Activated T-cell treated with anti-CD3 and anti-CD28 coated beads for 4 hours (primary cell): ENCODE measurements around the gene CAMTA1.

Experiments used
- DNase-seq: peaks from one replicate; pipeline ENCODE4 v3.0.0-alpha.2; 2020

Gene CAMTA1

GRCh38 chr1:6858596-6858995, 73.3 kb downstream of the CAMTA1 start:
- no peak for DNase-seq

DNA sequence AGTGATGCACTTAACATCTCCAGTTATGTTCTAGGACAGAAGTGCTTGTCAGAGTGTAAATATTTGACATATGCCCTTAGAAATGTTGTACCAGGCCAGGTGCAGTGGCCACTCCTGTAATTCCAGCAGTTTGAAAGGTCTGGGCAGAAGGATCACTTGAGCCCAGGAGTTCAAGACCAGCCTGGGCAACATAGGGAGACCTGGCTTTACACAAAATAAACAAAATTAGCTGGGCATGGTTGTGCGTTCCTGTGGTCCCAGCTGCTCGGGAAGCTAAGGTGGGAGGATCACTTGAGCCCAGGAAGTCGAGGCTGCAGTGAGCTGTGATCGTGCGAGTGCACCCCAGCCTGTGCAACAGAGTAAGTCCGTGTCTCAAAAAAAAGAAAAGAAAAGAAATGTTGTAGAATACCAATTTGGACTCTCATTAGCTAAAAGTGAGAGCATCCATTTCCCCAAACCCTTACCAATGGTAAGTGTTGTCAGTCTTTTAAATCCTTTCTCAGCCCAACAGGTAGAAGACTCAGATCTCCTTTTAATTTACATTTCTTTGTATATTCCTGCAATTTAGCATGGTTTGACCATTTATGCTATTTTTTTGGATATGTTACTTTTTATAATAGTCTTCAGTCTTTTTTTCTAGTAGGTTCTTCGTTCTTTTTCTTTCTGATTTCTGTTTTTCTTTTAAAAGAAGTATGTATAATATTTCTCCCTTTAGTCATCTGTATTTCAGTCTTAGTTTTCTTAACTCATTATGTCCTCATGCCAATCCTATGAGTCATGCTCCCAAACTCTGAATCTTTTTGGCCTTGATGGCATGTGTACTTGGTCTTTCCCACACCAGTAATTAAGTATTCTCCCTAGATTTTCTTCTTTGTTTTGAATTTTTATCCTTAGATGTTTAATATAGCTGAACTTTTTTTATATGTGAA, 74.4 kb downstream of the CAMTA1 start:
- DNase-seq, result no peak

DNA sequence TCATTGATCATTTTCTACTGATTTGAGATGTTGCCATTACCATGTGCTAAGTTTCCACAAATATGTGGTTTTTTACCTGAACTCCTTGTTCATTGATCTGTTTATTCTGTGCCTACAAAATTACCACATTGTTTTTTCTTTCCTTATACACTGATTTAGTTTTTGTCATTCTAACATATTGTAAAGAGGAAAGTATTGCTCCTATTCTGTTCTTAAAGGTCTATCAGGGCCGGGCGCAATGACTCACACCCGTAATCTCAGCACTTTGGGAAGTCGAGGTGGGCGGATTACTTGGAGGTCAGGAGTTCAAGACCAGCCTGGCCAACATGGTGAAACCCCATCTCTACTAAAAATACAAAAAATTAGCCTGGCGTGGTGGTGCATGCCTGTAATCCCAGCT, 75.1 kb downstream of the CAMTA1 start:
- DNase-seq, result no peak

GRCh38 chr1:6861075-6861724, 75.9 kb downstream of the CAMTA1 start:
- no peak for DNase-seq

DNA sequence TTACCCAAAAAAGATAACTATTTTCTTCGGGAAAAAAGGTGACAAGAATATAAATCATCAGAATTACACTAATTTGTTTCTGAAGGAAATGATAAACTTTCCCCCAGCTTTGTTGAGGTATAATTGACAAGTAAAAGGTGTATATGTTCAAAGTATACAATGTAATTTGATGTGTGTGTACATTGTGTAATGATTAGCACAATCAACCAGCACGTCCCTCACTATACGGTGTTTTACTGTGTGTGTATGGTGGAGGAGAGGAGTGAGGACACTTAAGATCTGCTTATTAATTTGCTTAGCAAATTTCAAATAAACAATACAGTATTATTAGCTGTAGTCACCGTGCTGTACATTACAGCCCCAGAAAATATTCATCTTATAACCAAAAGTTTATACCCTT, 77.7 kb downstream of the CAMTA1 start:
- no peak for DNase-seq

GRCh38 chr1:6864166-6864565, 78.9 kb downstream of the CAMTA1 start:
- DNase-seq, result no peak

DNA sequence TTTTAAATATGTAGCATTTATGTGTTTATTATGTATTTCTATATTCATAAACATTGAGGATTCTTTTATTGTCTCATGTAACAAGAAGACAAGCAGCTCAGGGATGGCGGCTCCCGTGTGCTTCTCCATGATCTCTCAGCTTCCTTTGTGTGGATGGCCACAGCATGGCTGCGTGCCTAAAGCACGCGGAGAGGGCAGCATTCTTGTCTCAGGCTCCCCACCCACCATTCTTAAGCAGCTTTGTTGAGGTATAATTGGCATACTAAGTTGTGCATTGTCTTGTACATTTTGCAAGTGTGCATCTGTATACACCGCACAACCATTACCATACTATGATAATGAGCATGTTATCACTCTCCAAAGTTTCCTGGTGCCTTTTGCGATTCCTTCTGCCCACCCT, 81.6 kb downstream of the CAMTA1 start:
- no peak for DNase-seq

- DNase-seq, result no peak
These were observed 82.1 kb downstream of the CAMTA1 start for GRCh38 chr1:6867321-6867720.

GRCh38 chr1:6867729-6868659, 82.7 kb downstream of the CAMTA1 start:
- no peak for DNase-seq

DNA sequence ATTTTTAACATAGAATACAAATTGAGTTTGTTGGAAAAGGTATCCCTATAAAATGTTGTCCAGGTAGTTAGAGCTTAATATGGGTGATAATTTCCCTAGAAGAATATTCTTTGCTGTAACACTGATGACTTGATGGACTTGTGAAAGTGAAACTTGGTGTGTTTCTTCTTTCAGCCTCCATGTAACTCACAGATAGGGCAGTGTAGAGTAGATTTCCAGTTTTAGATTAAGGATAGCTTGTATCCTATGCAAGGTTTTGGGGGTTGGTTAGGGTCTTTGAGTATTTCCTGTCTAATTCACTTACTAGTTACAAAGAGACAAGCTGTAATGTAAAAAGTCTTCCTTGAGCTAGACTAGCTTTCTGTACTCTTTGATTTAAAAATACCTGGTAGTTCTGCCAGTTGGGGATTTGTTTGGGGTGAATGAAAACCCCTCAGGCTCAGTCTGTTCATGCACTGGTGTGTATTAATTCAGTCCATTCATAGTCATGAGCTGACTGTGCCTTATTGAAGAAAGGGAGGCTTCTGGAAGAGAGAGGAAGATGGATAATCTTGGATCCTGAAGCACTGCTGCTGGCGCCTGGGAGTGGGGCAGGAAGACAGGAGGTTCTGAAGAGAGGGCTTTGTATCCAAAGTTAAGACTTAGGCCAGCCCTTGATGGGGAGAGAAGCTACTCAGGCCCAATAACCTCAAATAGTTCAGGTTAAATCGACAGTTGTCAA, 83.6 kb downstream of the CAMTA1 start:
- no peak for DNase-seq

GRCh38 chr1:6869545-6869944, 84.3 kb downstream of the CAMTA1 start:
- no peak for DNase-seq

DNA sequence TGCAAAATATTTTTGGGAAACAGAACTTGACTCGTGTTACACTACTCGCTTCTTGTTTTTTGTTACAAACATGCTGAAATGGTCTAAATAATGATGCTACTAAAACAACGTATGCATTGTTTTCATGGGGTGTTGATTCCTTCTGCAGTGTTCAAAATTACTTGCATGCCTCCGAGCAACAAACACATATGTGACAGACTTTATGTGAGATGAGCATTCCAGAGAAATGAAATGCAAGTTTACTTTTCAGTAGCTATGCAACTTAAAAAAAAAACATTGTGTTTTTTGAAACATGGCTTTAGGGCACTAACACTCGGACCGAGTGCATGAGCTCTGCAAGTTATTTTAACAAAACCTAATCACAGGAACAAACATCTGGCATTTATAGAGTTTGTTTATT, 84.8 kb downstream of the CAMTA1 start:
- no peak for DNase-seq

GRCh38 chr1:6870571-6870970, 85.3 kb downstream of the CAMTA1 start:
- no peak for DNase-seq

DNA sequence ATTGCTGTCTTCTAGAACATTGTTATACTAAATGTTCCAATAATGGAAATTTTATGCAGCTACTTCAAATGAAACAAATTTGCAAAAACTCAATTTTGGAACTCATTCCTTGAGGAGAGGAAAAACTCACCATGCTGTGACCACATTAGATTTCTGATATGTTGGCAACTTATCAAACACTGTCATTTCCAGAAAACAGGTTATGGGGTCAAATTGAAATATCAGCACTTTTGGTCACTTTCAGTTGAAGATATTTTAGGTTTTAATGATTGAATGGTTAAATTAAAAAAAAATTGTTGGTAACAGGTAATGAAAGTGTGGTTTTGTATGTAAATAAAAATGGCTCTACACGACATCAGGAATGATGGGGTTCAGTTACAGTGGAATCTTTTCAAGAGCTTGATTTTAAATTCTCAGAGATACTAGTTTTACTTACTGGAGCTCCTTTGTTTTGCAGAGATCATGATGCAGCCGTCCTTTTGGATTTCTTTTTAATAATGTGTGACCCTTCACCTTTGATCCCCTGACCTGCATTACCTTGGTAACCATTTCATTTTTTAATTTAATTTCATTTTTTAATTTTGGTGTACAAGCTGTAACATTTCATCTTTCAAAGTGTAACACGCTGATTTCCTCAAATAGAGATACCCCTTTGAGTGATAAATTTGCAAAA, 86.2 kb downstream of the CAMTA1 start:
- no peak for DNase-seq

GRCh38 chr1:6872573-6873261, 87.5 kb downstream of the CAMTA1 start:
- DNase-seq, result no peak

- DNase-seq, result no peak
These were observed 88.2 kb downstream of the CAMTA1 start for GRCh38 chr1:6873298-6874015.

DNA sequence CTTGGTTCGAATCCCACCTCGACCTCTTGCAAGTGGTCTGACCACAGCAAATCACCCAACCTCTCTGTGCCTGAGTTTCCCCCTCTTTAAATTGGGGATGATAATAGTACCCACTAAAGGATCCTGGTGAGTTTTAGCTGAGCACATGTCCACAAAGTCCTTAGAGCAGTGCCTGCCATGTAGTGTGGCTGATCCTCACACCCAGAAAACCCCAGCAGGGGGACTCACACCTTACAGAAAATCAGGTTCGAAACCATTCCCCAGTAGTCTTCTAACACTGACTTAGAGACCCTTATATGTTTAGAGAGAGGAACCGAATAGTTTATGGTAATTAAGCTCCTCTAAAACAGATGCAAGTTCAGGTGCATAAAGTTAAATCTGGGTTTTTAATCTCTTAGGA, 89.0 kb downstream of the CAMTA1 start:
- DNase-seq, result no peak

GRCh38 chr1:6880951-6881690, 95.9 kb downstream of the CAMTA1 start:
- DNase-seq, result no peak

DNA sequence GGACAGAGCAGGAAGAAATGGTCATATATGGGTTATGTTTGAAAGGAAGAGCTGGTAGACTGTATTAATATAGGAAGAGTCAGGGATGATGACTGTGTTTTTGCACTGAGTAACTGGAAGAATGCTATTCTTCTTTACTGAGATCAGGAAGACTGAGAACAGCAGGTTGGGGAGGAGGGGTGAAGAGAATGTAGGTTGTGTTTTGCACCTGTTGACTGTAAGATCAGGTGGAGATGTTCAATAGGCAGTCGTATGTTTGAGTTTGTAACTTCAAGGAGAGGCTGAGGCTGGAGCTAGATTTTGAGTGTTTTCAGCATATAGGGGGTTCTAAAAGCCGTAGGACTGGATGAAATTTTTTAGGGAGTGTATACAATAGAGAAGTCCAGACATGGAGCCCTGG, 97.2 kb downstream of the CAMTA1 start:
- DNase-seq, result no peak

- no peak for DNase-seq
These were observed 99.4 kb downstream of the CAMTA1 start for GRCh38 chr1:6884652-6885153.
